Fibroblast of lung (primary cell): ENCODE measurements around the gene ANKFN1.

Experiments
- EZH2 ChIP-seq: IDR thresholded peaks from 2 replicates; pipeline ENCODE4 v1.5.1; 2012; ENCODE audit warnings: low read length, control low read depth, mild to moderate bottlenecking; ENCODE audit errors: missing control alignments
- TF ChIP-seq, protein P1 (sequence below), 2 donors: IDR thresholded peaks in 1 of 2; conservative IDR thresholded peaks in 1 of 2; 1 replicate in 1 of 2; 2 replicates in 1 of 2; pipeline ENCODE4 v1.5.1; 2011 to 2012; ENCODE audit warnings: low read length in 2 of 2, control low read depth in 1 of 2, inconsistent platforms in 1 of 2, low read depth in 1 of 2, mild to moderate bottlenecking in 1 of 2

DNA sequence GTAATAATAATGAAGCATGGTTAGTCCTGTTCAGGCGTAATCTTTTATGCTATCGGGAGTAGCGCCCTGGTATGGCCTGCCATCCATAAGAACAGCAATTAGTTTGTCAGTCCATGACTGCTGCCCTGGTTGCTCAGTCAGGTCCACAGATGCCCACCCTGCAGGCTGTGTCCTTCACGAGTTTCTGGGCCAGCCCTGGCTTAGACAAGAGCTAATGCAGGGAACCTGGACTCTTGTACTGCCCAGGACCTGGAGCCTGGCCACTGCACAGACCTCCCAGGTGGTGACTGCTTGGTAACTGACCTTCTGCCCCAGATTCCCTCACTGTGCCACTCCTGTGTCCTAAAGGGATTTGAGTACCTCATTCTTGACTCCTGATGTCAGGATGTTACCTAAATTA, 279.2 kb downstream of the ANKFN1 start:
- TF ChIP-seq, protein P1, sequence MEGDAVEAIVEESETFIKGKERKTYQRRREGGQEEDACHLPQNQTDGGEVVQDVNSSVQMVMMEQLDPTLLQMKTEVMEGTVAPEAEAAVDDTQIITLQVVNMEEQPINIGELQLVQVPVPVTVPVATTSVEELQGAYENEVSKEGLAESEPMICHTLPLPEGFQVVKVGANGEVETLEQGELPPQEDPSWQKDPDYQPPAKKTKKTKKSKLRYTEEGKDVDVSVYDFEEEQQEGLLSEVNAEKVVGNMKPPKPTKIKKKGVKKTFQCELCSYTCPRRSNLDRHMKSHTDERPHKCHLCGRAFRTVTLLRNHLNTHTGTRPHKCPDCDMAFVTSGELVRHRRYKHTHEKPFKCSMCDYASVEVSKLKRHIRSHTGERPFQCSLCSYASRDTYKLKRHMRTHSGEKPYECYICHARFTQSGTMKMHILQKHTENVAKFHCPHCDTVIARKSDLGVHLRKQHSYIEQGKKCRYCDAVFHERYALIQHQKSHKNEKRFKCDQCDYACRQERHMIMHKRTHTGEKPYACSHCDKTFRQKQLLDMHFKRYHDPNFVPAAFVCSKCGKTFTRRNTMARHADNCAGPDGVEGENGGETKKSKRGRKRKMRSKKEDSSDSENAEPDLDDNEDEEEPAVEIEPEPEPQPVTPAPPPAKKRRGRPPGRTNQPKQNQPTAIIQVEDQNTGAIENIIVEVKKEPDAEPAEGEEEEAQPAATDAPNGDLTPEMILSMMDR (conservative IDR thresholded peaks at IDR 0.05 in 1 of 2, IDR thresholded peaks at IDR 0.05 in 1 of 2; ENCODE audit: low read depth in 1 of 2, low read length in 2 of 2) = no peak
- no peak for TF ChIP-seq EZH2
